Measurements from ENCODE around the gene GPC5. TPM values are rescaled to one million over a fixed set of nuclear protein-coding genes. Genes with fewer than 3 reads are reported as not detected.

Gene GPC5
- total RNA-seq (2021; ENCODE audit: unreplicated experiment) (0.26 TPM), Bru-seq, nascent RNA (percentile 11 among the genes with signal in this experiment), BruChase-seq, experiment 1, labeled RNA remaining after a 2-hour chase (percentile 17 among the genes with signal in this experiment), BruChase-seq, experiment 2, labeled RNA remaining after a 6-hour chase (percentile 15 among the genes with signal in this experiment)
- not detected for polyA plus RNA-seq (2012; ENCODE audit: insufficient read length)
- long read RNA-seq = 0 reads

DNA sequence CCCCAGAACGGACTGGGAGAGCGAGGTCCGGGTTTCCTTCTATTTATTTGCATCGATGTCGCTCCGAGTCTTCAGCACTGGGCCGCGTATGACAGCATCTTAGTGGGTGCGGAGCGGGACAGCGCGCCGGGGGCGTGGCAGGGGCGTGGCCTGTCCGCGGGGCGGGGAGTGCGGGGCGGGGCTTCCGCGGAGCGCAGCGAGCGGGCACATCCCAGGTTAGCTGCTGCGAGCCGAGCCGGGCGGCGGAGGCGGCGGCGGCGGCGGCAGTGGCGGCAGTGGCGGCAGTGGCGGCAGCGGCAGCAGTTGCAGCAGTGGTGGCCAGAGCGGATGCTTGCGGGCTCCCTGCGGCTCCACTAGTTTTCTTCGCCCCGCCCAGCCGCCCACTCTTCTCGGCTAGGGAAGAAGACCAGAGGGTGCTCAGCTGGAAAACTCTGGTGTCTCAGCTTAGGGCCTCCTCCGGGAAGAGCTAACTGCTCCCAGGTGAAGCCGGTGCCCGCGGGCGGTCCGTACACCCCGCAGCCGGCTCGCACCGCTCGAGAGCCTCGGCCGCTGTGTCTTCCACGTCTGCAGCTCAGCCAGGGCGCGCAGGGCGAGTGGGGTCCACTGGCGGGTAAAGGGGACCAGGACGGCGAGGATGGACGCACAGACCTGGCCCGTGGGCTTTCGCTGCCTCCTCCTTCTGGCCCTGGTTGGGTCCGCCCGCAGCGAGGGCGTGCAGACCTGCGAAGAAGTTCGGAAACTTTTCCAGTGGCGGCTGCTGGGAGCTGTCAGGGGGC is at the start of gene GPC5:
Gene GPC5, plus strand, starts transcription at position 209 of the 776 bp plus-strand sequence.
- H3K27me3 ChIP-seq (ENCODE audit: control insufficient read depth, insufficient read depth, low read length) = peaks cover 11% of the 10 kb centered on the region
- in situ Hi-C loops (cut with HindIII; ENCODE audit: low pct_unique_long_range_greater_than_20kb, low sequenced_read_pairs) = no loop called here
- no TSS peak for BruUV-seq (replicated peaks)
- POLR2A ChIA-PET = no interaction called here
- DNase-seq (ENCODE audit: low read depth, low spot score) (no peak), ATAC-seq (peak; percentile 99)
- no peaks in the 10 kb centered on the region for H3K4me1 ChIP-seq (ENCODE audit: control insufficient read depth, insufficient read depth, low read length)
- TF ChIP-seq, protein P1, sequence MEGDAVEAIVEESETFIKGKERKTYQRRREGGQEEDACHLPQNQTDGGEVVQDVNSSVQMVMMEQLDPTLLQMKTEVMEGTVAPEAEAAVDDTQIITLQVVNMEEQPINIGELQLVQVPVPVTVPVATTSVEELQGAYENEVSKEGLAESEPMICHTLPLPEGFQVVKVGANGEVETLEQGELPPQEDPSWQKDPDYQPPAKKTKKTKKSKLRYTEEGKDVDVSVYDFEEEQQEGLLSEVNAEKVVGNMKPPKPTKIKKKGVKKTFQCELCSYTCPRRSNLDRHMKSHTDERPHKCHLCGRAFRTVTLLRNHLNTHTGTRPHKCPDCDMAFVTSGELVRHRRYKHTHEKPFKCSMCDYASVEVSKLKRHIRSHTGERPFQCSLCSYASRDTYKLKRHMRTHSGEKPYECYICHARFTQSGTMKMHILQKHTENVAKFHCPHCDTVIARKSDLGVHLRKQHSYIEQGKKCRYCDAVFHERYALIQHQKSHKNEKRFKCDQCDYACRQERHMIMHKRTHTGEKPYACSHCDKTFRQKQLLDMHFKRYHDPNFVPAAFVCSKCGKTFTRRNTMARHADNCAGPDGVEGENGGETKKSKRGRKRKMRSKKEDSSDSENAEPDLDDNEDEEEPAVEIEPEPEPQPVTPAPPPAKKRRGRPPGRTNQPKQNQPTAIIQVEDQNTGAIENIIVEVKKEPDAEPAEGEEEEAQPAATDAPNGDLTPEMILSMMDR (IDR thresholded peaks at IDR 0.05) = no peak
- TF ChIP-seq, protein P2, sequence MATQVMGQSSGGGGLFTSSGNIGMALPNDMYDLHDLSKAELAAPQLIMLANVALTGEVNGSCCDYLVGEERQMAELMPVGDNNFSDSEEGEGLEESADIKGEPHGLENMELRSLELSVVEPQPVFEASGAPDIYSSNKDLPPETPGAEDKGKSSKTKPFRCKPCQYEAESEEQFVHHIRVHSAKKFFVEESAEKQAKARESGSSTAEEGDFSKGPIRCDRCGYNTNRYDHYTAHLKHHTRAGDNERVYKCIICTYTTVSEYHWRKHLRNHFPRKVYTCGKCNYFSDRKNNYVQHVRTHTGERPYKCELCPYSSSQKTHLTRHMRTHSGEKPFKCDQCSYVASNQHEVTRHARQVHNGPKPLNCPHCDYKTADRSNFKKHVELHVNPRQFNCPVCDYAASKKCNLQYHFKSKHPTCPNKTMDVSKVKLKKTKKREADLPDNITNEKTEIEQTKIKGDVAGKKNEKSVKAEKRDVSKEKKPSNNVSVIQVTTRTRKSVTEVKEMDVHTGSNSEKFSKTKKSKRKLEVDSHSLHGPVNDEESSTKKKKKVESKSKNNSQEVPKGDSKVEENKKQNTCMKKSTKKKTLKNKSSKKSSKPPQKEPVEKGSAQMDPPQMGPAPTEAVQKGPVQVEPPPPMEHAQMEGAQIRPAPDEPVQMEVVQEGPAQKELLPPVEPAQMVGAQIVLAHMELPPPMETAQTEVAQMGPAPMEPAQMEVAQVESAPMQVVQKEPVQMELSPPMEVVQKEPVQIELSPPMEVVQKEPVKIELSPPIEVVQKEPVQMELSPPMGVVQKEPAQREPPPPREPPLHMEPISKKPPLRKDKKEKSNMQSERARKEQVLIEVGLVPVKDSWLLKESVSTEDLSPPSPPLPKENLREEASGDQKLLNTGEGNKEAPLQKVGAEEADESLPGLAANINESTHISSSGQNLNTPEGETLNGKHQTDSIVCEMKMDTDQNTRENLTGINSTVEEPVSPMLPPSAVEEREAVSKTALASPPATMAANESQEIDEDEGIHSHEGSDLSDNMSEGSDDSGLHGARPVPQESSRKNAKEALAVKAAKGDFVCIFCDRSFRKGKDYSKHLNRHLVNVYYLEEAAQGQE (IDR thresholded peaks at IDR 0.05; ENCODE audit: insufficient read depth in 1 of 2, low read depth in 2 of 2, low read length in 1 of 2) = no peak
- CTCF ChIA-PET = no interaction called here
- no peak within 1 kb of the TSS for H3K27ac ChIP-seq (ENCODE audit: low read length)
- no peaks in the 10 kb centered on the region for H3K9me3 ChIP-seq (ENCODE audit: control insufficient read depth, insufficient read depth, low read depth, low read length)
- no peaks in the 10 kb centered on the region for H3K36me3 ChIP-seq (ENCODE audit: control insufficient read depth, insufficient read depth, low read length)
- intact Hi-C loops (cut with micrococcal nuclease; ENCODE audit: unreplicated experiment) = no loop called here
- H3K4me3 ChIP-seq (ENCODE audit: low read depth in 2 of 2, low read length in 2 of 2) = peak within 1 kb of the TSS; percentile 36 to 45

DNA sequence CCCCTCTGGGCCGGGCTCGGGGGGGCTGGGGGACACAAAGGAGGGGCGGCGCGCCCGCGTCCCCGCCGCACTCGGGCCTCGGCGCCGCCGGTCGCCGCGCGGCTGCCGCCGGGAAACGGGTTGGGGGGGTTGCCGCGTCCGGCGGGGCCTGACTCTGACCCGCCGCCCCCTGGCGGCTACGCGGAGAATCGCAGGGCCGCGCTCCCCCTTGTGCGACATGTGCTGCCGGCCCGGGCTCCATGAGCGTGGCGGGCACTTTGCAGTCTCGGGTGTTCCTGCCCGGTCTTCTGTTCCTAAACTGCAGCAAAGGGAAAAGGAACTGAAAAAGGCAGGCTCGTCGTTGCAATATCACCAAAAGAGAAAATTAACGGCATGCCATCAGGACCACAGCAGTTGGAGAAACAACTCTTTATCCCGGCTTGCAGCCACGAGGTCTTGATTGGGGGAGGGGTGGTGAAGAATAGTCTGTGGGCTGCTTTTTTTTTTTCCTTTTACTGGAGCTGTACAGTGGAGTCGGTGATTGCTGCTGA is 49.5 kb upstream of the GPC5 start:
- in situ Hi-C loops (cut with HindIII; ENCODE audit: low pct_unique_long_range_greater_than_20kb, low sequenced_read_pairs) = no loop called here
- peaks cover 9% of the 10 kb centered on the region for H3K4me1 ChIP-seq (ENCODE audit: control insufficient read depth, insufficient read depth, low read length)
- no TSS peak for BruUV-seq (replicated peaks)
- peak; percentile 69 for DNase-seq (ENCODE audit: low read depth, low spot score)
- no peaks in the 10 kb centered on the region for H3K9me3 ChIP-seq (ENCODE audit: control insufficient read depth, insufficient read depth, low read depth, low read length)
- peaks cover 40% of the 10 kb centered on the region for H3K36me3 ChIP-seq (ENCODE audit: control insufficient read depth, insufficient read depth, low read length)
- TF ChIP-seq SIN3A (IDR thresholded peaks at IDR 0.05; ENCODE audit: borderline replicate concordance, insufficient read depth, low read depth, low read length) (no peak; the same call in 1 of the 2 replicates), TCF7L2 (IDR thresholded peaks at IDR 0.05; ENCODE audit: low read depth, low read length) (no peak), POLR2AphosphoS5 (IDR thresholded peaks at IDR 0.05; ENCODE audit: low read depth, low read length) (peak; percentile 42; the same call in 1 of the 2 replicates)
- TF ChIP-seq, protein P2 (IDR thresholded peaks at IDR 0.05; ENCODE audit: insufficient read depth in 1 of 2, low read depth in 2 of 2, low read length in 1 of 2) = 0 out of 4 replicates have a peak, but pooled peaks of 1 of the 2 experiments have one; percentile 13
- TF ChIP-seq, protein P1 (IDR thresholded peaks at IDR 0.05) = peak; percentile 92
- POLR2A ChIA-PET = no interaction called here
- CTCF ChIA-PET = no interaction called here
- peak overlapping the region; percentile 67 to 74 for H3K4me3 ChIP-seq (ENCODE audit: low read depth in 2 of 2, low read length in 2 of 2)
- ATAC-seq = peak; percentile 78
- peaks cover 7% of the 10 kb centered on the region; the same call in 1 of the 2 replicates for H3K27me3 ChIP-seq (ENCODE audit: control insufficient read depth, insufficient read depth, low read length)
- intact Hi-C loops (cut with micrococcal nuclease; ENCODE audit: unreplicated experiment) = loop anchor here (5.0 kb wide), 1 partner anchor 217 kb away; no protein-coding TSS in a partner anchor
- peak overlapping the region; percentile 90 for H3K27ac ChIP-seq (ENCODE audit: low read length)
